HFFc6 (cell line): ENCODE results near the gene PSTPIP1. TPM values are rescaled to one million over a fixed set of nuclear protein-coding genes. Genes with fewer than 3 reads are reported as not detected.

Experiments used
- DNase-seq: peaks from one replicate; pipeline ENCODE4 v3.0.0-alpha.2; 2018
- H3K27ac Mint-ChIP-seq: 2 replicates; pipeline ENCODE4 v1.8.0; 2020; ENCODE audit warnings: mild to moderate bottlenecking, mixed read lengths
- H3K27me3 Mint-ChIP-seq: 2 replicates; pipeline ENCODE4 v1.8.0; 2021; ENCODE audit warnings: mild to moderate bottlenecking, moderate library complexity, mixed read lengths; ENCODE audit not compliant: insufficient read depth
- H3K36me3 Mint-ChIP-seq: 2 replicates; pipeline ENCODE4 v1.8.0; 2021; ENCODE audit warnings: low read depth, mixed read lengths
- H3K4me1 Mint-ChIP-seq: 2 replicates; pipeline ENCODE4 v1.8.0; 2020; ENCODE audit warnings: low read depth, mixed read lengths
- H3K4me3 Mint-ChIP-seq: 2 replicates; pipeline ENCODE4 v1.8.0; 2020; ENCODE audit warnings: mild to moderate bottlenecking, moderate library complexity, mixed read lengths
- H3K9me3 Mint-ChIP-seq: 2 replicates; pipeline ENCODE4 v1.8.0; 2020; ENCODE audit warnings: mild to moderate bottlenecking, mixed read lengths
- CTCF ChIP-seq: fragments of 200-600 bp; sonication (generic); IDR thresholded peaks from 2 replicates; pipeline ENCODE4 v1.5.0; 2021; ENCODE audit warnings: antibody characterized with exemption, mild to moderate bottlenecking
- total RNA-seq, 6 experiments: library from RNA; stranded (reverse); fragmentation: NEBNext Ultra II Directional; extraction: Animal tissue kit (Norgen Biotek cat#: 25700); gene quantifications; 2 replicates in 1 of 6; 3 replicates in 5 of 6; pipeline ENCODE4 v1.2.3, GENCODE V29; 2021

PSTPIP1 gene
- total RNA-seq, 6 experiments from 2014 or later = 0.16 to 0.38 TPM; not detected in 4

- no peak overlapping the region for H3K27ac Mint-ChIP-seq
- peaks cover 17% of the 10 kb centered on the region for H3K4me1 Mint-ChIP-seq
- no peak for TF ChIP-seq CTCF
- H3K4me3 Mint-ChIP-seq = no peak overlapping the region
- H3K36me3 Mint-ChIP-seq = peaks cover 40% of the 10 kb centered on the region
- DNase-seq = no peak
- no peaks in the 10 kb centered on the region for H3K9me3 Mint-ChIP-seq
- H3K27me3 Mint-ChIP-seq = no peaks in the 10 kb centered on the region
These were observed 51.1 kb downstream of the PSTPIP1 start for GRCh38 chr15:77045985-77046384.

- Mint-ChIP-seq H3K27me3 (no peaks in the 10 kb centered on the region), H3K9me3 (no peaks in the 10 kb centered on the region), H3K36me3 (peaks cover 40% of the 10 kb centered on the region), H3K27ac (no peak overlapping the region), H3K4me3 (no peak overlapping the region), H3K4me1 (peaks cover 17% of the 10 kb centered on the region)
- DNase-seq = no peak
- TF ChIP-seq CTCF = no peak
These were observed 51.9 kb downstream of the PSTPIP1 start for GRCh38 chr15:77046704-77047412.

GRCh38 chr15:77048135-77048876, 53.4 kb downstream of the PSTPIP1 start:
- TF ChIP-seq CTCF = no peak
- H3K9me3 Mint-ChIP-seq = no peaks in the 10 kb centered on the region
- no peak overlapping the region; the same call in 1 of the 2 replicates for H3K27ac Mint-ChIP-seq
- no peak for DNase-seq
- H3K4me1 Mint-ChIP-seq = peaks cover 18% of the 10 kb centered on the region
- peaks cover 35% of the 10 kb centered on the region for H3K36me3 Mint-ChIP-seq
- H3K27me3 Mint-ChIP-seq = no peaks in the 10 kb centered on the region
- no peak overlapping the region; the same call in 1 of the 2 replicates for H3K4me3 Mint-ChIP-seq

- Mint-ChIP-seq H3K27me3 (no peaks in the 10 kb centered on the region; the same call in 1 of the 2 replicates), H3K36me3 (peaks cover 19% of the 10 kb centered on the region), H3K27ac (no peak overlapping the region), H3K4me3 (no peak overlapping the region), H3K4me1 (peaks cover 37% of the 10 kb centered on the region), H3K9me3 (no peaks in the 10 kb centered on the region)
- no peak for TF ChIP-seq CTCF
- no peak for DNase-seq
These were observed 57.6 kb downstream of the PSTPIP1 start for GRCh38 chr15:77052556-77052955.

GRCh38 chr15:77053709-77054108, 58.8 kb downstream of the PSTPIP1 start:
- Mint-ChIP-seq H3K27ac (no peak overlapping the region), H3K36me3 (peaks cover 19% of the 10 kb centered on the region), H3K4me3 (no peak overlapping the region), H3K4me1 (peaks cover 37% of the 10 kb centered on the region), H3K9me3 (no peaks in the 10 kb centered on the region), H3K27me3 (no peaks in the 10 kb centered on the region; the same call in 1 of the 2 replicates)
- DNase-seq = no peak
- no peak for TF ChIP-seq CTCF
